Hepatocyte (in vitro differentiated cells): ENCODE measurements around the gene HSPA4. TPM values are rescaled to one million over a fixed set of nuclear protein-coding genes. Genes with fewer than 3 reads are reported as not detected.
A peak's percentile ranks its signal among the peaks of the same experiment; 100 is the strongest.

Source experiments
- DNase-seq: peaks from one replicate; pipeline ENCODE4 v3.0.0-alpha.2; 2016; ENCODE audit warnings: low spot score
- H2AFZ ChIP-seq: fragments of 200-600 bp; sonication (generic); 2 replicates; pipeline ENCODE4 v1.6.0; 2016; ENCODE audit warnings: antibody characterized with exemption, mild to moderate bottlenecking
- H3K27ac ChIP-seq: fragments of 200-600 bp; sonication (generic); 2 replicates; pipeline ENCODE4 v1.5.1; 2016; ENCODE audit warnings: mild to moderate bottlenecking
- H3K27me3 ChIP-seq: fragments of 200-600 bp; sonication (generic); 2 replicates; pipeline ENCODE4 v1.6.1; 2016
- H3K36me3 ChIP-seq: fragments of 200-600 bp; sonication (generic); replicated peaks from 2 replicates; pipeline ENCODE4 v1.5.1; 2016; ENCODE audit warnings: low read depth; ENCODE audit not compliant: insufficient read depth
- H3K4me1 ChIP-seq: fragments of 200-600 bp; sonication (generic); 2 replicates; pipeline ENCODE4 v1.5.1; 2016; ENCODE audit warnings: mild to moderate bottlenecking, moderate library complexity; ENCODE audit not compliant: insufficient read depth
- H3K4me2 ChIP-seq: fragments of 200-600 bp; sonication (generic); 2 replicates; pipeline ENCODE4 v1.6.0; 2016
- H3K4me3 ChIP-seq: fragments of 200-600 bp; sonication (generic); 2 replicates; pipeline ENCODE4 v1.5.1; 2016; ENCODE audit warnings: mild to moderate bottlenecking
- H3K79me2 ChIP-seq: fragments of 200-600 bp; sonication (generic); 2 replicates; pipeline ENCODE4 v1.6.0; 2017; ENCODE audit warnings: mild to moderate bottlenecking
- H3K9me2 ChIP-seq: fragments of 200-600 bp; sonication (generic); replicated peaks from 2 replicates; pipeline ENCODE4 v1.6.0; 2017; ENCODE audit warnings: mild to moderate bottlenecking; ENCODE audit not compliant: insufficient read depth
- H3K9me3 ChIP-seq: fragments of 200-600 bp; sonication (generic); 2 replicates; pipeline ENCODE4 v1.5.1; 2016; ENCODE audit warnings: low read depth, mild to moderate bottlenecking
- H4K20me1 ChIP-seq: fragments of 200-600 bp; sonication (generic); 2 replicates; pipeline ENCODE4 v1.6.0; 2016; ENCODE audit warnings: mild to moderate bottlenecking; ENCODE audit not compliant: insufficient read depth, poor library complexity, severe bottlenecking
- CTCF ChIP-seq: fragments of 200-600 bp; sonication (generic); IDR thresholded peaks from 2 replicates; pipeline ENCODE4 v1.5.1; 2016; ENCODE audit warnings: antibody characterized with exemption, mild to moderate bottlenecking; ENCODE audit not compliant: poor library complexity
- EZH2 ChIP-seq: fragments of 200-600 bp; sonication (generic); IDR thresholded peaks from 2 replicates; pipeline ENCODE4 v1.6.1; 2016; ENCODE audit warnings: antibody characterized with exemption, mild to moderate bottlenecking, borderline replicate concordance
- EZH2phosphoT487 ChIP-seq: fragments of 200-600 bp; sonication (generic); IDR thresholded peaks from one replicate; pipeline ENCODE4 v1.6.1; 2018; ENCODE audit warnings: antibody characterized with exemption, mild to moderate bottlenecking, low read depth, moderate library complexity; ENCODE audit not compliant: unreplicated experiment, severe bottlenecking
- WGBS: methylation state at CpG from one replicate; pipeline ENCODE4 v1.1.6; 2016; ENCODE audit warnings: low lambda C conversion rate; ENCODE audit errors: missing lambda C conversion rate; 5-methylcytosine and 5-hydroxymethylcytosine counted together
- polyA plus RNA-seq: library from polyadenylated mRNA; unstranded; fragments of >200 nt; fragmentation: Nextera tagmentation; extraction: Ambion mirVana; gene quantifications from 2 replicates; pipeline ENCODE4 v1.2.1, GENCODE V29; 2016
- total RNA-seq: library from RNA; depleted of rRNA; stranded (reverse); fragments of >200 nt; gene quantifications from 2 replicates; pipeline ENCODE4 v1.2.3, GENCODE V29; 2014

The HSPA4 gene
- total and polyA plus RNA-seq, 2 experiments from 2014 or later = 87.1 to 110 TPM

DNA sequence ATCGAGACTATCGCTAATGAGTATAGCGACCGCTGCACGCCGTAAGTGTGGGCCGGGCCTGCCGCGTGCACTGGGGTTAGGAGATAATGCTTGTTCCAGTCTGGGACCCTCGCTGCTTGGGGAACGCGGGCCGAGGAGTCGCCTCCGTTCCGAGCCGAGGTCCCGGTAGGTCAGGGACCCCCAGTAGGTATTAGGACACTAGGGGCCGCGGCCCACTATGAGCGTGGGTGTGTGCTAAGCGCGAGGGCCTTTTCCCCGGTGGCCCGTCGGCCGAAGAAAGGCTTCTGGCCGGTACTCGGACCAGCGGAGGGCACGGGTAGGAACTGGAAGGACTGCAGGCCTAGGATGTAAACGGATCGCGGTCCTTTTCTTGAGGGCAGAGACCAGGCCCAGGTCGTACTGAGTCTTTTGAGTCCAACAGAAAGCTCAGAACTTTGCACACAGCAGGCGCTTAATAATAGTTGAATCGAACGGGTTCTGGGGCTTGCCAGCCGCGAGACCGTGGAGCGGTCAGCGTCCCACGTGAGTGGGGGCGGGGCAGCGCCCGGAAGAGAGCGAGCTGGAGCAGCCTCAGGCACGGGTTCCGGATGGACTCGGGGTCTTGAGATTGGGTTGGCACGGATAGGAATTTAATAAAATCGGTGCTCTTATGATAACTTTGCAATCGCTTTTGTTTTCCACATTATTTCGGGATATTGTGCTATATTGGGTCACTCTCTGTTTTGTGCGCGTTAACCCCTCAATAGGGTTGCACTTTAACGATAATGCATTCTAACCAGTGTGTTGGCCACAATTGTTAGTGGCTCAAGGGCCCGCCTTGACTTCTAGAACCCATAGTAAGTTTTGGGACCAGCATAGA, 733 bp downstream of the HSPA4 start:
- Histone ChIP-seq H3K4me2 (peak overlapping the region; percentile 82), H2AFZ (peak overlapping the region; percentile 51), H3K9me2 (no peaks in the 10 kb centered on the region), H3K27ac (peak overlapping the region; percentile 97), H3K36me3 (no peaks in the 10 kb centered on the region), H3K9me3 (no peaks in the 10 kb centered on the region), H3K4me3 (peak overlapping the region; percentile 86), H3K27me3 (no peaks in the 10 kb centered on the region), H3K79me2 (peaks cover 64% of the 10 kb centered on the region), H3K4me1 (peaks cover 43% of the 10 kb centered on the region), H4K20me1 (peaks cover 44% of the 10 kb centered on the region)
- WGBS = 2% methylated on average over 59 of the region's 59 CpGs
- peak; percentile 81 for DNase-seq
- TF ChIP-seq EZH2phosphoT487 (no peak), CTCF (no peak), EZH2 (no peak)

- Histone ChIP-seq H3K9me2 (no peaks in the 10 kb centered on the region), H3K79me2 (peaks cover 73% of the 10 kb centered on the region), H3K36me3 (no peaks in the 10 kb centered on the region), H3K4me2 (peak overlapping the region; percentile 82), H3K27ac (peak overlapping the region; percentile 97), H3K4me1 (peaks cover 42% of the 10 kb centered on the region), H2AFZ (no peak overlapping the region), H4K20me1 (peaks cover 53% of the 10 kb centered on the region), H3K4me3 (peak overlapping the region; percentile 86), H3K9me3 (no peaks in the 10 kb centered on the region), H3K27me3 (no peaks in the 10 kb centered on the region)
- no peak for DNase-seq
- 91% methylated on average over 15 of the region's 15 CpGs for whole genome bisulfite sequencing
- TF ChIP-seq CTCF = no peak
- TF ChIP-seq EZH2phosphoT487 = no peak
- no peak for TF ChIP-seq EZH2
These were observed 1.6 kb downstream of the HSPA4 start for GRCh38 chr5:133053448-133053847.

GRCh38 chr5:133054697-133055471, 3.1 kb downstream of the HSPA4 start:
- H3K4me3 ChIP-seq = no peak overlapping the region
- WGBS = 93% methylated on average over 7 of the region's 7 CpGs
- H3K27ac ChIP-seq = no peak overlapping the region
- no peaks in the 10 kb centered on the region for H3K36me3 ChIP-seq
- no peaks in the 10 kb centered on the region for H3K9me3 ChIP-seq
- no peak for DNase-seq
- H4K20me1 ChIP-seq = peaks cover 67% of the 10 kb centered on the region
- peaks cover 87% of the 10 kb centered on the region for H3K79me2 ChIP-seq
- no peak for TF ChIP-seq CTCF
- no peak overlapping the region for H2AFZ ChIP-seq
- H3K27me3 ChIP-seq = no peaks in the 10 kb centered on the region
- no peaks in the 10 kb centered on the region for H3K9me2 ChIP-seq
- peak overlapping the region; percentile 8 for H3K4me2 ChIP-seq
- peaks cover 28% of the 10 kb centered on the region for H3K4me1 ChIP-seq
